GM12873 (cell line): Measurements from ENCODE around the gene FHIT.

Experiments used
- CTCF ChIP-seq: IDR thresholded peaks from 2 replicates; pipeline ENCODE4 v1.5.1; 2012; ENCODE audit warnings: low read depth, mild to moderate bottlenecking, moderate library complexity, low read length, control low read depth; ENCODE audit not compliant: insufficient read depth; ENCODE audit errors: missing control alignments

FHIT gene

GRCh38 chr3:59809016-59809415 is 1442.2 kb downstream of the FHIT start:
- no peak for TF ChIP-seq CTCF

GRCh38 chr3:59808446-59808845 is 1442.8 kb downstream of the FHIT start:
- TF ChIP-seq CTCF, result no peak

- no peak for TF ChIP-seq CTCF
These were observed 1448.0 kb downstream of the FHIT start for GRCh38 chr3:59803268-59803667.

GRCh38 chr3:59802045-59802444 is 1449.2 kb downstream of the FHIT start:
- no peak for TF ChIP-seq CTCF

GRCh38 chr3:59800481-59800880 is 1450.8 kb downstream of the FHIT start:
- no peak for TF ChIP-seq CTCF

- TF ChIP-seq CTCF, result no peak
These were observed 1452.7 kb downstream of the FHIT start for GRCh38 chr3:59798372-59799086.

- TF ChIP-seq CTCF, result no peak
These were observed 1453.7 kb downstream of the FHIT start for GRCh38 chr3:59797533-59797932.
